NCI-H345 treated with DMSO at 0.1 percent for 48 hours (cell line): ENCODE data around the gene ARHGEF4.
A peak's percentile ranks its signal among the peaks of the same experiment; 100 is the strongest.

Source experiments
- DNase-seq: peaks from one replicate; lab custom pipeline; 2025; ENCODE audit not compliant: unreplicated experiment; lab: John Stamatoyannopoulos, UW

The ARHGEF4 gene

DNA sequence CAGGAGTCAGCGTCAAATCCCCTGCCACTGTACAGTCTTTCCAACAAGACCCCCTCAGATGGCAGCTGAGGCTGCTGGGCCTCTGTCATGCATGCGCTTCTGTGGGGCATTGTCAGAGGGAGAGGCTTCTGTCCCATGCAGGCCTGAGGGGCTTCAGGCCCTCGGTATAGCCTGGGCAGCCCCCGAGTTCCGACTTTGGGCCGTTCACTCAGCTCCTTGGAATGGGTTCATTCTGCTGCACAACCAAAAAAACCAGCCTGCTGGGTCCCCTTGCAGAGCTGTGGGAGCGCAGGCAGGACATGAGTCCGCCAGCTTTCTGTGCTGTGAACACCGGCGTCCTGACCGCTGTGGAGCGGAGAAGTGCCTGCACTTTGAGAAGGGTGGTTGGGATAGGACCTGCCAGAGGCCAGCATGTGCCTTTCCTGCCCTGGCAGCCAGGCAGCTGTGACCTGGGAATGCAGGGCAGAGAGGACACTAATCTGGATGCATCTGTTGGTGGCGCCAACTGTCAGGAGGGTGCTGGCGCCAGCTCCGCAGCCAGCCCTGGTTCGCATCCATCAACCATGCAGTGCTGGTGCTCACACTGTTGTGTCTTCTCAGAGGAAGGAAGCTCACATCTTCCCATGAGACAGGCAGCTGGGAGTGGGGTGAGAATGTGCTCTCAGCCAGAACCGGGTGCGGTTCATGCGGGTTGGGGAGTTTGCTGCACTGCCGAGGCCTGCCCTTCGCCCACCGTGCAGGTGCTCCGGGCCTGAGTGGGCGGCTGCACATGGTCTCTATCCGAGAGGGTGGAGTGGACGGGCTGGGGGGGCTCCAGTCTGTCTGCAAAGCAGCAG, 14.3 kb downstream of the ARHGEF4 start:
- no peak for DNase-seq

DNA sequence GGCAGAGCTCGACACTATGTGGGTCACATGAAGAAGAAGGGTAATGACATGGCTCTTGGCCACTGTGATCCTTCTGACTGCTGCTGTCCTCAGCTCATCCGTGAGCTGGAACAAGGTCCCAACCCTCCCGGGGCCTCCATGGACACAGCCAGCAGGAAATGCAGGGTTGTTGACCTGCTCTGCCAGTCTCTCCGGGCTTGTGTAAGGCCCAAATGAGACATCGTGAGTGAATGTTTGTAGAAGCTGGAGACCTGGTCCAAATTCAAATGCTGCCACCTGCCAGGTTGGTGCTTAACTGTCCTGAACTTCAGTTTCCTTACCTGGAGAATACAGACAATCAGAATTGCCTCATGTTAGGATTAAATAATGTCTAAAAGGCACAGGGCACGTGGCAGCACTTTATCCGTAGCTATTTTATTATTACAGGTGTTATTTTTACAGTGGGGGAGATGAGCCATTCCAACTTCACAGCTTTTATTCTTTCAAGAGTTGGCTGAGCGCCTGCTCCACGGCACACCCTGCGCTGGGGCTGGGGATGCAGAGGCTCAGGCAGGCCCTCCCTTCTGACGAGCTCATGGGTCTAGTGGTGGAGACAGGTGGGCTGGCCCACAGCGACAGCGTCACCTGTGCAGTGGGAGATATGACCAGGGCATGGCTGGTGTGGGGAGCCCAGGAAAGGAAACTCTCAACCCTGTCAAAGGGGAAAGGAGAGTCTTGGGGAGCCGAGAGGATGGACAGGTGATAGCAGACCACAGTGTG, 15.1 kb downstream of the ARHGEF4 start:
- no peak for DNase-seq

DNA sequence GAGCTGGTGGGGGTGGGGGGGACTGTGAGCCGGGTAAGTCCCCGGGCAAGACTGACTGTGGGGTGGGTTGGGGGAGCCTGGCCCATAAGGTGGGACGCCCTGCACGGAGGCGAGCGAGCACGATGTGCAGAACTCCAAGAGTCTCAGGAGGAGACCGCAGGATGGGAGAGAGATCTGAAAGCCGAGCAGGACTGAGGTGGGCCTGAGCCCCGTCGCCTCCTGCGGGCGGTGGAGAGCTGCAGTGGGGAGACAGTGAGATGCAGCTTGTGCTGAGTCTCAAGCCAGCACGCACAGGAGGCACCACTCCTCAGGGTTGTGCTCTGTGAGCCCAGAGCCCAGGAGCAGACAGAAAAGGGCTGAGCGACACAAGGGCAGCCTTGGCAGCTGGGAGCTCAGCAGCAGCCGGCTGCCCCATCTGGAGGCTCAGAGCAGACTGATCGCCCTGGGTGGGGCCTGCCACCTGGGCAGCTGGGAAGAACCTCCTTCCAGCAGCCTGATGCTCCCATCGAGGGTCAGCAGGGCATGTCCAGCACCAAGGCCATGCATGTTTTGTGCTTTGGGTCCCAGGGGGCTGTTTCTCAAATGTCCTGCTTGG, 15.9 kb downstream of the ARHGEF4 start:
- no peak for DNase-seq

DNA sequence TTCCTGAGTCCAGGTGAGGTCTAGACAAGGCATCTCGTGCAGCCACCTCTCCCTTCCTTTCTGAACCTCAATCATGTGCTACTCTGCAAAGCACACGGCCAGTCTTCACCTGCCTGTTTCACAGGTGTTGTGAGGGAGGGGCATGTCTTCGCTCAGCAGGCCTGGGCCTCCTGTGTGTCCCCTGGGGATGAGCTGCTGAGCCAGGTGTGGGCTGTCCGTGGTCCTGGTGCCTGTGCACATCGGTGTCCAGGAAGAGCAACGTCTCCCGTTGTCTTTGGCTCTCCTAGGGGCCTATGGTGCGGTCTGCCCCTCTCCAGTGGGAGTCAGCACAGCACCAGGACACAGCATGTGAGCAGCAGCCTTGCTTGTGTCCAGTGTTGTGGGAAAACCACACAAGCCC, 16.7 kb downstream of the ARHGEF4 start:
- DNase-seq, result no peak

DNA sequence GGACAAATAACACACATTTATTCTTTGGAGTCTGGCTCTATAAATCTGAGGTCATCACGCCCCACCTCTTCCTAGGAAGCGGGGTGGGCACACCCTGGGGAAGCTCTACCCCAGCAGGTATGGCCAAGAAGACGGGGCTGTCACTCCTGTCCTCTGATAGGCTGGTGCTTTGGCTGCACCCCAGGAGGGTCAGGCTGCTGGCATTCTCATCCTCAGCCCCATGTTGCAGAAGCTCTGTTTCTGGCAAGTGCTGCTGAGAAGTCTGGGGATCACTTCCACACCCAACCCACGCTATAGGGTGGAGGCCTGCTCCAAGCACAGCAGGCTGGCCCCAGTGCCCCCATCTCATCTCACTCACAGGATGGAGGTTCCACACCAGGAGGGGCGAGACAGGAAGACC, 17.6 kb downstream of the ARHGEF4 start:
- DNase-seq, result no peak

DNA sequence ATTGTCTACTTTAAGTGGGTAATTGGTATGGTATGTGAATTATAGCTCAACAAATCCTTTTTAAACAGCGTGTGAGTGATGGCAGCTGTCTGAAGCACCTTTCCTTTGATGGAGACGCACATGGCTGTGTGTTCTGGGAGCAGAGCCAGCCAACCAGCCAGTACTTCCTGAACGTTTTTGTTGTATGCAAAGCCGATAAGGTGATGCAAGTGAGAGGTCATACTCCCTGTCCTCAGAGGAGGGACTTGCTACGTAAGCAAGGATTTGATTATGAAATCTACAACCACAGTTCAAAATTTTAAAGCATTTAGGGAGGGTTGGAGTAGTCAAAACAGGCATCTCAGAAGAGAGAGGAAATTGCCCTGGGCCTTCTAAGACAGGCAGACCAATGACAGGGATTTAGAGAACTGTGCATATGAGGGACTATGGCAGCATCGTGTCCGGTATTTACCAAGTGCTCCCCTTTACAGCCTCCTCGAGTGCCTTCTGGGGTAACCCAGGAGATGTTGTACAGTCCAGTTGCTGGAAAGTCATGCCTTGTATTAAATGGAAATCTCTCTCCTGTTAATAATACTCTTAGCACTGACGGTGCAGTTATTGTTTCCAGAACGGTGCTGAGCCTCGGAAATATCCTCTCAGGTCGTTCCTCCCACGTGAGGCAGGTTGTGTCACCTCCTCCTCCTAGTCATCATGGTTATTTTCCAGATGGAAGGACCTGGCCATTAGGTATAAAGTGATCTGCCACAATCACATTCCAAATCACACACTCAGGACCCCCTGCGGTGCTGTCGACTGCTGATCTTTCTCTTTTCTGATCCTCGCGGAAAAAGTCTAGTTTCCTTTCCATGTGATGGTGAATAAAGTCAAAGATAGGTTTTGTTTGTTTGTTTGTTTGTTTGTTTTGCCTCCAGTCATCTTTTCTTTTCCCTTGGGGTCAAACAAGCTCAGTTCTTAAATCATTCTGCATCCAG, 28.4 kb downstream of the ARHGEF4 start:
- peak; percentile 38 for DNase-seq

DNA sequence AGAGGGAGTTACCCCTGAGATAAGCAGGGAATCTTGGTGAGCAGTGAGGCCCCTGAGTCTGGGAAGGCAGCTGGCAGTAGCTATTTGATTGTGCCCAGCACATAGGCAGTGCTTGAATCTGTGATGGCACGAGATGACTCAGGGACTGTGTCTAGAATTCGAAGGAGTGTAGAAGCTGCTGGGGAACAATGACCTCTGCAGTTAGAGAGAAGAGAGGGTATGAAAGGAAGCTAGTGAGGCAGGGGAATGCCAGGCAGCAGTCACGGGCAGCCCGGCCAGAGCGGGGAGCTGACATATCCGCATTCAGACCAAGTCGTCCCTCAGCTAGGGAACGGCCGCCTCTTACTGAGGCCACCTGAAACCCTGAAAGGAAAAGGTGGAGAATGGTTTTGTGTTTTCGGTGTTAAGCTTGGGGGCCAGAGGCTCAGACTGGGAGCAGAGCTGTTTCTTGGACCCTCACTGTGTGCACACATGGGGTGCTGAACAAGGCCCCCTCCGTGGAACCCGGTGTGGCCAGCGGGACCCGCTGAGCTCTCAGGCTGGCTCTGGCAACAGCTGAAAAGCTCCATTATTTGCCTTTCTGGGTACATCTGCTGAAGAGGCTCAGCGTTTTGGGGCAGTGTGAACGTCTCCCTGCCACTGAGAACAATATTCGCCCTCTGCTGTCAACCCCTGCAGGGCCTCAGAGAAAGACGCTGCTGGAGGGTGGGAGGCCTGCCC, 32.9 kb downstream of the ARHGEF4 start:
- DNase-seq, result no peak

DNA sequence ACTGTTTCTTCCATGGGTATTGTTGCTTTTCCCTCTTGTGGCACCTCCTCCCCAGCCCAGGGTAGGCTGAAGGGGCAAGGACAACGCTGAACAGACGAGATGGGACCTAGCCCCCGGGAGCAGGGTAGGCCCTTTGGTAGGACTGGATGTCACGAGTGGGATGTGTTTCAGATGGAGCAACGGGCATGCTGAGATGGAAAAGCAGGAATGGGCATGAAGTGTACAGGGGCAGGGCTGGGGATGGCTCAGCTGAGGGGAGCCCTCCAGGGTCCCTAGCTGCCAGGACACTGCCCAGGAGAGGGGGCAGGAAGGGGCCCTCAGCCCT, 33.4 kb downstream of the ARHGEF4 start:
- DNase-seq, result no peak

DNA sequence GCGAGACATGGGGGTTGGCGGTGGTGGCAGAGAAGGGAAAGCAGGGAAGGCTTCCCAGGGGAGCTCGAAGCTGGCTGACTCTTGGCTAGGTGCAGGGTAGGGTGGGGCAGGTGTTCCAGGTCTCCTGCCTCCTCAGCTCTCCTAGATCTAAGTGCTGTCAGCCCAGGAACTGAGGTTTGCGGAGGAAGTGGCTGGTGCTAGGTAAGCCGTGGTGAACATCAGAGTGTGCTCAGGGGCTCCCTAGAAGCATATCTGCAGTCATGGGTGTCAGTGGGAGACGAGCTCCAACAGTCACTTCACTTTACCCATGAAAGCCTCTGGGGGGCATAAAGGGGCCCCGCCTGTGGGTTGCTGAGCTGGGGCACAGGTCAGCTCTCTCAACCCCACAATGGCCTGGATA, 34.1 kb downstream of the ARHGEF4 start:
- DNase-seq, result no peak

DNA sequence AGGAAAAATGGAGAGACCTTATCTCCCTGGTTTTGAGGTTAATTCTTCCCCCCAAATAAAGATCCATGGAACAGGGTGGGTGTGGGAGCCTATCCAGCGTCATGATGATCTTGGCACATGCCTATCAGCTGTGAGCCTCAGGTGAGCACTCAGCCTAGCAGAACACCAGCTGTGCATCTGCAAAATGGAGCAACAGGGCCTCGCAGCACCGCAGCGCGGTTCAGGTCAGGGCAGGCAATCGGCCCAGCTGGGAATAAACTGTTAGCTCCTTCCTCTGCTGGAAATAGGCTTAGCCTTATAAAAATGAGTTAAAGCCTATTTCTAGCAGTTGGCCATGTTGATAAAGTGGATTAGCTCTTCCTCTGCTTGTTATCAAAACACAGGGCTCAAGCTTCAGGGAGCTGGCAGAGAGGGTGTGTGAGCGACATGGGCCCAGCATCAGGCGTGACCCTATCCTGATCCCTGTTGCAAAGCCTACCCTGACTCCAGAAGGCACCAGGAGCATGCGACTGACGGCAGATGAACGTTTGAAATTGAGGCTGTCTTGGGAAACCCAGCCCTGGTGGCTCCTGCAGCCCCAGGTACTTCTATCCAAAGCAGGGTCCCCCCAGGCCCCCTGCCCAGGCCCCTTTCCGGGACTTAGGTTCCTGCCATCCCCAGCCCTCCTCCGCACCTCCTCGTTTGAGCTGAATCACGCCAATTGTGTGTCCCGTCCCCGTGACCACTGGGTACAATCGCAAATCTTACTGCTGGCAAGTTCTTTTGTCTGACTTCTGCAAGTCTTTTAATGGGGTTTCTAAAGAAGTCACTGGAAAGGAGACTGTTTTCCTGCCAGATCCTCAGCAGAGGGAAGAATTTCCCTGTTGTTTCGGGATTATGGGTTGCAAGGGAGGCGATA, 35.4 kb downstream of the ARHGEF4 start:
- no peak for DNase-seq

DNA sequence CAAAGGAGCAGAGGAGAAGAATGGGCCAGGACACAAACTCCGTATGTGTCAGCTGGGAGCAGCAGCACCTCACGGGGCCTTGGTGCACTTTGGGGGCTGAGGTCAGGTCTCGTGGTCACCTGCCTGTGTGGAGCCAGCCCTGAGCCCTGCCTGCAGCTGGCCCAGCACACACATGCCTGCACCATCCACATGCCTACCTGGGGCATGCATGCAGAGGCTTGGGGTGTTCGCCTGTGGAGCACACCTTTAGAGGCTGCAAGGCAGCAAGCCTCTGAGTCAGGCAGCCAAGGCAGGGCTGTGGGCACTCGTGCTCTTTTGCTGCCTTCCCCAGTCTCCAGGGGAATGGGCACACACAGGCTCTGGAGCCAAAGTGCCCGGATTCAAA, 36.0 kb downstream of the ARHGEF4 start:
- DNase-seq, result no peak

DNA sequence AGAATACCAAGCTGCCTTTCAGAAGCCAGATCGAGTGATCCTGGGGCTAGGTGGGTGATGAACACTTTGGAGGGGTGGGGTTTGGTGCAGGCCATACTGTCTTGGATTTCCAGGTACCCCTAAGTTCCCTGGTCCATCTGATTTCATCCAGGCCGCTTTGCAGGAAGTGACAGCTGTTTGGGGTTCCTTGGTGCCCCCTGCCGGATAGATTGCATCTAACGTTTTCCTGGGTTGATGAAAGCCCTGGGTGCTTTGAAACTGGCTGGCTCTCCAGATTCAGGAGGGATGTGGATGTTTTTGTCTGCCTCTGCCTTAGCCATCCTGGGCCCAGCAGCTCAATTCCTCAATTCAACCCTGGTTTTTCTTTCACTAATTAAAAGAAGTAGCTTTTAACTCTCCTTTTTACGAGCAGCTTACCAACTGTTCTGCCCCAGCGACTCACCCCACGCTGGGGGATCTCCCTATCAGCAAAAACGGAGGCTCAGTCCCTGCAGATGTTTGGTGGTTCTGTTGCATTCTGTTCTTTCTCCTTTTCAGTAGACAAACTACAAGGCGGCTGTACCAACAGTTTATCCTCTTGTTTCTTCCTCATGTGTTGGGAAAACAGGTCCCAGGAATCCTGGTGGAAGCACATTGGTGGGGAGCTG, 37.1 kb downstream of the ARHGEF4 start:
- peak; percentile 50 for DNase-seq

DNA sequence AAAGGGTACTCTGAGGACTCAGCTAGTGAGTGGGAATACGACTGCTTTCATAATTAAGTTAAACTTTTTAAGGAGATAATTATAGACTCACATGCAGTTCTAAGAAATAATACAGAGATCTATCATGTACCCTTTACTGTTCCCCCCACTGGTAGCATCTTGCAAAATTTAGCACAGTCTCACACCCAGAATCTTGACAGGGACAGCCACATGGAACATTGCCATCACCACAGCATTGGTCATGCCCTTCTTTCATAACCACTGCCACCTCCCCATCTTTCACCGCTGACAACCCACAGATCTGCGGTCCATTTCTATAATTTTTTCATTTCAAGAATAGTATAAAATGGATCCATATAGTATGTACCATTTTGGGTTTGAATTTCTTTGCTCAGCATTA, 37.8 kb downstream of the ARHGEF4 start:
- no peak for DNase-seq

DNA sequence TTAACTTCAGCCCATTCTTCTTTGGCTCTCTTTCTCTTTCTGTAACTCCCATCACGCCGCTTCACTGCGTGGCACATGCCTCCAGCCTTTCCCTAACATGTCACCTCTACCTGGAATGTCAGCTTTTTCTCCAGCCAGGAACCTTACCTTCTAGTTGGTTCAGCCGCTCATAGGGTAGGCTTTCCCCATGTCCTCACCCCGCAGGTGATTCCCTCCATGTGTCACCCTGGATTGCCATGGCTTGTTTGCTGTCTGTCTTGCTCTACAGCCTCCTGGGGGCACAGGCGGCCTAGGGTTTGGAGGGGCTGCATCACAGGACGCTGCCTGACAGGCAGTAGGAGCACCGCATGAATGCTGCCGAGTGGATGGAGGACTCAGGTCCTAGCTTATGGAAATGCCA, 39.2 kb downstream of the ARHGEF4 start:
- no peak for DNase-seq

DNA sequence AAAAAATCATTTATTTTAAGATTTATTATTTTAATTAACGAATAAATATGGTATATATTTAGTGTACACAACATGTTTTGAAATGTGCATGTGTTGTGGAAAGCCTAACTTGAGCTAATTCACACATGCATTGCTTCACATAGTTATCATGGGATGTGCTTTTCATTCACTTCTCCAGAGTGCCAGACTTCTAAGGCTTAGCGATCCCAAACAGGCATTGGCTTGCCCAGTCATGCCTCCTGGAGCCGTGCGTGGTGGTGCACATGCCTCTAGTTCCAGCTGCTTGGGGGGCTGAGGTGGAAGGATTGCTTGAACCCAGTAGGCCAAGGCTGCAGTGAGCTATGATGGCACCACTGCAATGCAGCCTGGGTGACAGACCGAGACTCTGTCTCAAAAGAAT, 40.5 kb downstream of the ARHGEF4 start:
- no peak for DNase-seq

DNA sequence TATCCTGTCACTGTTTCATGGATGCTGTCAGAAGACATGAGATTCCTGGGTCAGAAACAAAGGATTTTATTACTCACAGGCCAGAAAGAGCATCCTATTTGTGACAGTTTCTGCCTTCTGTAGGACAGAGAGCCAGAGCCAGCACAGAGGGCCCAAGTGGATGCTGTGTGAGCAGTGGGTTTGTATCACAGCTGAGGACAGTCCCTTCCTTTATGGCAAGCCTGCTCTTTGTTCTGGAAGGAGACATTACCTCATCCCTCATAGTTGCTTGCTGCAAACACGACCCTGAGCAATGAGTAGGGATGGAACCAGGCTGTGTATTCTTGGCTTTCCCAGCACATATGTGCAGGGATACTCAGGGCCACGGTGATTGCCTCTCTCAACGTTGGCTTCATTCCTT, 41.6 kb downstream of the ARHGEF4 start:
- DNase-seq, result no peak

DNA sequence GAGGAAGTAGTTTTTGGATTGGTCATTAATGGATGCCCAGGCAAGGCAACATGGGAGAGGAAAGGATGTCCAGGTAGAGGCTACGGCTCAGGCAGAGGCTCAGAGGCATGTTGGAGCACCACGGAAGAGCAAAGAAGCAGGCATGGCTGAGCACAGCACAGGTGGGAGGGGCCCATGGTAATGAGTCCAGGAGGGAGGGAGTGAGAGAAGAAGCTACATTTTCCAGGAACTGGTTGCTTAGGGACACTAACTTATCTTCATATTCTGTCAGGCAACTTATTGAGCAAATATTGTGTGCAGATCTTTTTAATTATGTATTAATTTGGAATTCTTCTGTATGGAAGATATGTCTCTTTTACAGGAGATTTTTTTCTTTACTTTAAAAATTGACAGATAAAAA, 42.2 kb downstream of the ARHGEF4 start:
- DNase-seq, result no peak

DNA sequence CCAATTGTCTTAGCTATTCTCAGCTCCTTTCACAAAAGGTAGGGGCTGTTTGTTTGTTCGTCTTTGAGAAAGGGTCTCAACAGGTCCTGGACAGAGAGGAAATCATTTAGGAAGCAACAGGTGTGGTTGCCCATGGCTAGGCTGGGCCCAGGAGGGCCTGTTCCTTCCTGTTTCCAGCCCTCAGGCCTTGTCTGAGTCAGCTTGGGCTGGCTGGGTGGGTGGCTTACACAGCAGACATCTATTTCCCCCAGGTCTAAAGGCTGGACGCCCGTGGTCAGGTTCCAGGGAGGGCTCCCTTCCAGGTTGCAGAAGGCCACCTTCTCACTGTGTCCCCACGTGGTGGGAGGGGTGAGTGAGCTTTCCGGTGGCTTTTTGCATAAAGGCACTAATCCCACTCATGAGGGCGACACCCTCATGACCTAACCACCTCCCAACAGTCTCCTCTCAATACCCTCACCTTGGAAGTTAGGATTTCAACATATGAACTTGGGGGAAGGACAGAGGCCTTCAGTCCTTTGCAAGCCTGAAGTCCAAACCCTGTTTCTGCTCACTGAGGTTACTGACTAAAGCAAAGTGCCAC, 45.5 kb downstream of the ARHGEF4 start:
- no peak for DNase-seq

DNA sequence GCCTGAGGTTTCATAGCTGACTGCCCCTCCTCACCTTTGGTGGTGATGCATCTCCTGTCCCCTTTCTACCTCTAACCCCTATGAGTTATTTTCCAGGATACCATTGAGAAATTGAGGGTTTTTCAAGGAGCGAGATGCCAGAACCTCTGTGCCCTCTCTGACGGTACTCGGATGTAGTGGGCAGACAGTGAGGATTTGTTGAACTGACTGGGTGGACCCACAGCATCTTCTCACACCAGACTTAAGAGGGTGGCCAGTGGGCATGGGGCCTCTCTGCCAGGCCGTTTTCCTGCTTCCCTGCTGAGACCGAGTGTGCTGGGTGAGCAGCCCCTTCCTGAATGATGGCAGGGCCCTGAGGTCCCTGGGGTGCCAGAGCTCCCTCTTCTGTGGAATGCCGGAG, 46.3 kb downstream of the ARHGEF4 start:
- DNase-seq, result no peak
